DMS53 treated with DMSO at 0.1 percent for 48 hours (cell line): ENCODE results near the gene UBL7.
A peak's percentile ranks its signal among the peaks of the same experiment; 100 is the strongest.

Source experiments
- DNase-seq: peaks from one replicate; lab custom pipeline; 2025; ENCODE audit not compliant: unreplicated experiment; lab: John Stamatoyannopoulos, UW

The UBL7 gene

DNA sequence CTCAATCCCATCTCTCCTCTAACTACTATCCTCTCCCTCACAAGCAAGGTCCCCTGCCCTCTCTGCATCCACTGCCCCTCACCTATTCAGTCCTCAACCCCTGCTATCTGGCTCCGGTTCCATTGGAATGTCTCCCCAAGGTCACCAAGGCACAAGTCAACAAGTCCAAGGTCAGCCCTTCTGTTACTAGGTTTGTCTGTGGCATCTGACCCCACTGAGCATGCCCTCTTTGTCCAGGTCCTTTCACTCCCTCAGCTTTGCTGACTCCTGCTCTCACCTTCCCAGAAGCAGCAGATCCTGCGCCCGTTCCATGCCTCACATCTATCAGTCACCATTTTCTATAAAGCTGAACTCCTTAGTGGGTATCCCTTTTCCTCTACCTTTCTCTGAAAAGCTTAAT, 18.9 kb downstream of the UBL7 start:
- DNase-seq: no peak

- no peak for DNase-seq
These were observed 19.6 kb downstream of the UBL7 start for GRCh38 chr15:74441248-74441941.

GRCh38 chr15:74438721-74439316, 22.1 kb downstream of the UBL7 start:
- DNase-seq: peak; percentile 36

DNA sequence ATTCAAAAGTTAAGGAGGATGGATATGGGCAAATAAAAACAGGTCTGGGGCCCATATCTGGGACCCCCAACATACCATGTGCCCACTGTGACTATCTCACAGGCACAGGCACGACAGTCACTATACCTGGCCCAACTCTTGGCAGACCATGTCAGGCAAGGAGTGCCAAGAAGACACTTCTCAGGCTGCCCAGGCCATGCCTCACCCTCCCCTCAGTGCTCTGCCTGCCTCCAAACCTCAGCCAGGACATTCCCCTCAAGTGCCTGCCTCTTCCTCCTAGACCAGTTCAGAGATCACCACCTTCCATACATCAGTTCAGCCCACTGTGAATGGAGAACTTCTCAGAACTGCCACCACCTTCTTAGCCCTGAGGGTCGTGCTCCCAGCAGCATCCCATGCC, 22.8 kb downstream of the UBL7 start:
- no peak for DNase-seq

DNA sequence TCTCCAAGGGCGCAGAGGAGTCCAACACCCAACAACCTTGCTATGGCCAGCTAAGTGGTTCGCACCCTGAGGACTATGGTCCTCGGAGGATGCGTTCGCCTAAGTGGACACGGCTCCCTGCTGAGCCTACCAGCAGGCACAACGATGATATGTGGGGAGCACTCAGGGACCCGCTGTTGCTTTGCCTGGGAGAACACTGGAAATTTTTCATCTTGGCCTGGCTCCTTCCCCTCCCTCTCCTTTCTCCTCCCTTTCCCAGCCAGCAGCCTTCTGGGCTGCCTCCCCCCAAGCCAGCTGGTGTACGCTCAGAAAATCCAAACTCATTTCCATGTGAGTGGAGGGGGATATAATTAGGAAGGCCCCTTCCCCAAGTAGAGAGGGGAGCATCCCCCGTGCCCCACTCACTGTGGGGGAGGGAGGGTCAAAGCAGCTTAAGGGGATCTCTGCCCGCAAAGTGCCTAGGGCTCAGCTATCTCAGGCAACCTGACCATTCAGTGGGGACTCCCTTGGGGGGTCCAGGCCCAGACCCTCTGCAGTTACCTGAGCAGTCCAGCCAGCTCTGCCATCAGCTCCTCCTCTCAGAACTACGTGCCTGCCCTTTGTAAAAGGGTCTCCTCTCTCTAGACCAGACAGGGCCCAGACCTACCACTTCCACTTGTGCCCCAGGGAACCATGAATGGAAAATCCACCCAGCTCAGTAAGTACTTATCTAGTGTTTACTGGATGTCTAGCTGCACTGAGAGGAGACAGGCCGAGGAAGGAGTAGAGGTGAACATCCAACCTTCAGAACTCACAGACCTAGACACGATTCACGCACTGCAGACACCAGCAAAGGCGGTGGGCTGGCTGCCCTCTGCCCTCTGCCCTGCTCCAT, 26.5 kb downstream of the UBL7 start:
- no peak for DNase-seq

DNA sequence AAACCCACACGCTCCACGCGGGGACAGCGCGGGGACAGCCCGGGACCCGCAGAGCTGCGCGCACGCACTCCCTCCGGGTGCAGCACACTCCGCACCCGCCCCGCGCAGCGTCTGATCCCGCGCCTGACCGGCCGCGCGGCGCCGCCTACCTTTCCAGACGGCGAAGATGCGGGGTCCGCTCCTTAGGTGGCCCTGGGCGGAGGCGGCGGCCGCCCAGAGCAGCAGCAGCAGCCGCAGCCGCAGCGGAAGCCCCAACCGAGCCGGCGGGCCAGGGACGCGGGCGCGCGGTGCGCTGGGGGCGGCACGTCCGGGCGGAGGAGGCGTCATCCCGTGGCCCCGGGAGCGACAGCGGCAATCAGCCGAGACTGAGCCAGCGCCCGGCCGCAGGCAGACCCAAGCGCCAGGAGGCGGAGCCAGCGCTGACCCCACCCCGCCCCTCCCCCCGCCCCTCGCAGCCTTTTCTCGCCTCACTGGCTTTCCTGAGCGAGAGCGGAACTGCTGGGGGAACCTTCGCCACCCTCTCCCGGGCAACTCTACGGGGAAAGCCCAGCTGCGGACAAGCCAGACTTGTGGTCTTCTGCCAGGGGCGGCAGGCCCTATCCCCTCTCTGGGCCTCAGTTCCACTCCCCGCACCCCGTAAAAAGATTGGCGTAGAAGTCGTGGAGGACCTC, 27.2 kb downstream of the UBL7 start, which contains the start of gene SEMA7A:
SEMA7A (minus strand) TSS at position 367 of the 671 bp plus-strand sequence; CDS start at position 327, 40 bp downstream.
- peak; percentile 47 for DNase-seq

DNA sequence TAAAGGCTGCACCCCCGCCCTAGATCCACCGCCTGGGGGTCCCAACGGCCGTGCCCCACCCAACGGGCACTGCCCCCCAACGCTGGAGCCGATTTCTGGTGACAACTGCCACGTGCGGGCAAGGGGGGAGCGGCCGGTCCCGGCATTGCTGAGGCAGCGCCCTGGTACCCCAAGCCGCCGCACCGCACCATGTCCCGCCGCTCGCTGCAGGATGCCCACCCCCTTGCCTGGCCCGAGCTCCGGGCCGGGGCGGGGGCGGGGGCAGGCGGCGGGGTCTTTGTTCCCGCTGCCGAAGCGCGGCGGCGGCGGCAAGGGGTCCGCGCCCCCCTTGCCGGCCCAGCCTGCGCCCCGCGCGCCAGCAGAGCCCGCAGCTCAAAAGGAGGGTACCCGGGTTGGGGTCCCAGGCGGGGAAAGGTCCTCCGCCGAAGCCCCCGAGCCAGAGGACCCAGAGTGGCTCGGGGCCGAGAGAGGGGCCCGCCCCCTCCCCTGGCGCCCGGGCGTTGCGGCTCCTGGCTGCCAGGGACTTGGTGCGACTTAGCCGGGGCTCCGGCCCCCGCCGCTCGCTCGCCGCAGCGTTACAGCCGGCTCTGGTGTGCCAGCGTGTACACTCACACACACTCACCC, 27.9 kb downstream of the UBL7 start:
- no peak for DNase-seq

- DNase-seq: no peak
These were observed 28.5 kb downstream of the UBL7 start for GRCh38 chr15:74432271-74432967.

GRCh38 chr15:74431645-74432044, 29.3 kb downstream of the UBL7 start:
- DNase-seq: no peak

- DNase-seq: no peak
These were observed 29.8 kb downstream of the UBL7 start for GRCh38 chr15:74431116-74431515.

GRCh38 chr15:74430510-74430951, 30.4 kb downstream of the UBL7 start:
- no peak for DNase-seq

DNA sequence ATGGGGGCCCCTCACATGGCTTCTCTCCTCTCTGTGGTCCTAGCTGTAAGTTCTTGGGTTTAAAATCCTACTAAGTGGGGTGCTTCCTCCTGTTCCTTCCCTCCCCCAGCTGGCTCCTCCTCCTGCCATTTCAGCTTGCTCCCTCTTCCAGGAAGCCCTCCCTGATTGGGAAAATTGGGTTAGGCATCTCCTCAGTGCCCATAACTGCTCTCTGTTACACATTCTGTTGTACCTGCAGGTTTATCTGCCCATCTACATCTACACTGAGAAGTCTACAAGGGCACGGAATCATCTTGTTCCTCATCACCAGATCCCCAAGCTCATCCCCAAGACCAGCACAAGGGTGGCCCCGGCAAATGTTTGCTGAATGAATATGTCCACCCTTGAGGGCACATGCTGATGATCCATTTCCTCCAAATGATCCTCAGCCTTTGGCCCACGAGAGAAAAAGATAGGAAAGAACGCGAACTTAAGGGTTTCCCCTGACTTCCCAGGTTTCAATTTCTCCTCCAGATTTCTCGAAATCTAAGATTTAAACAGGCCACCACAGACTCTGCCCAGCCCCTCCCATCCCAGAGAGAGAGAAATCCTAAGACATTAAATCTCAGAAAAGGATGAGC, 31.1 kb downstream of the UBL7 start:
- no peak for DNase-seq

GRCh38 chr15:74428970-74429780, 31.8 kb downstream of the UBL7 start:
- DNase-seq: no peak

DNA sequence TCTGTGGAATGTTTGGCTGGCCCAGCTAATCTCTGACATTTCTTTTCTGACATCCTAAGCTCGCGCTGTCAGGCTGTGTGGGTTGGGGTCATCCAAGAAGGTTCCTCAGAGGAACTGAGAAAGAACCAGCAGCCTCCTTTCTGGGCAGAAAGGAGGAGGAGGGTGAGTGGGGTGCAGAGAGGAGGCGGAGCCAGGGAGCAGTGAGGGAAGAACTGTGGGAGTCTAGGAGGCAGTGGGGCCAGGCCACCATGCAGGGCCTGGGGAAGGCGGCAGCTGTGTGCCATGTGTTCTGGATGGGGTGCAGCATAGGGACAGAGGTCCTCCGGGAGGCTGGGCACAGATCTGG, 32.5 kb downstream of the UBL7 start:
- no peak for DNase-seq

DNA sequence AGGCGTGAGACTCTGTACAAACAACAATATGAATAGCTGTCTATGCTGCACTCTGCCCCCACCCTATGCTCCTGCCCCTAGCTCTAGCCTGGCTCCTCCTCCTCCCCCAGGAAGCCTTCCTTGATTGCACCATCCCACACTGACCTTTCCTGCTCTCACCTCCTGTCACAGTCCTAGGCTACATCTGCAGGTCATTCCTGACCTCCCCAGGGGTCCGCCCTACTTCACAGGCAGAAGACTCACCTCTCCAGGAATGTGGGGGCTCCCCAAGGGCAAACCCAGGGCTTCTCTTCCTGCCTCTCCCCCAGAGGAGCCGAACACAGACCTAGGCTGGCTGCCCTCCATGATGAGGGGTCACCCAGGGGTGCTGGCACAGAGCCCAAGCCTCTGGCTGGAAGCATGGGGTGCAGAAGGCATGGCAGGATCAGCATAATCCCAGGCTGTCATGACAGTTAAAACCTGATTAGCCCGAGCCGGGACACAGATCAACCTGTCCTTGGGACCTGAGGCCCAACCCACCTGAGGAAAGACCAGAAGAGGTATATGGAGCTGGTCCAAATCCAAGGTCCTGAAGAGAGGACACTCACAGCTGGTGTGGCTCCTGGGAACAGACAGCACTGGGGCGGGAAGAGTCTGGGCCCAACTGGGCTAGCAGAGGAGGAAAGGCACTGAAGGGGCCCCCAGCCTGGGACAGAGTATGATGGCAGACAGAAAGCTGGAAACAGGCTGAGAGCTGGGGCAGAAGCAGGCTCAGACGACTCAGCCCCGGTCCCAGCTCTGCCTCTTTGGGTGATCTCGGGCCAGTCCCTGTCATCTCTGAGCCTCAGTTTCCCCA, 33.1 kb downstream of the UBL7 start:
- DNase-seq: no peak

DNA sequence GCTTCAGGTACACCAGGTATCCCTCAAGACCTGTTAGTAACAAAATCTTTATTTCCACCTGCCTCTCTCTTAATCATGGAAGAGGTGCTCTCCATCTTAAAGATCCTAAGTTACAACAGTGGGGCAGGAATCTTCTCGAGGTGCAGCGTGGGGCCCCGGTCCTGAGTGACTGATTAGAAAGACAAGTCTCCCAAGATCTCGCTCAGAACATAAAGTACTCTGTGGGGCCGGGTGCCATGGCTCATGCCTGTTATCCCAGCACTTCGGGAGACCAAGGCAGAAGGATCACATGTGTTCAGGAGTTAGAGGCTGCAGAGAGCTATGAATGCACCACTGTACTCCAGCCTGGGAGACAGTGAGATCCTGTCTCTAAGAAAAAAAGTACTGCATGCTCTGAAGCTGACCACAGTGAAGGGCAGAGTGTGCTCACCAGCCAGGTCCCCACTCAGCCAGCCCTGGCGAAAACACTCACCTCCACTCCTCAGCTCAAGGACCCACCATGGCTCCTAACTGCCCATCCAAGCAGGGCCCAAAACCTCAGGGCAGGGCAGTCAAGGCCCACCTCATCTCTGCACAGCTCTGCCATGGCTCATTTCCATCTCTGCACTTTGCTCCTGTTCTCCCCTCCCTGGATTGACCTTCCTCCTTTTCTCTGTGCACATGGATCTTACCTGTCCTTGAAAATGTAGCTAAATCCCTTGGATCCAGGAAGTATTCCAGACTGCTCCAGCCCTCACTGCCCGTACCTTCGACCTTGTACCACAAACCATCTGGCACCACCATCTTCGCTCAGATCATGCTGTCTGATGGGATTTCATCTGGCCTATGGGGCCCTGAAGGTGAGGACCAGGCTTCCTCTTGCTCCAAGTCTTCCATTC, 34.3 kb downstream of the UBL7 start:
- no peak for DNase-seq

DNA sequence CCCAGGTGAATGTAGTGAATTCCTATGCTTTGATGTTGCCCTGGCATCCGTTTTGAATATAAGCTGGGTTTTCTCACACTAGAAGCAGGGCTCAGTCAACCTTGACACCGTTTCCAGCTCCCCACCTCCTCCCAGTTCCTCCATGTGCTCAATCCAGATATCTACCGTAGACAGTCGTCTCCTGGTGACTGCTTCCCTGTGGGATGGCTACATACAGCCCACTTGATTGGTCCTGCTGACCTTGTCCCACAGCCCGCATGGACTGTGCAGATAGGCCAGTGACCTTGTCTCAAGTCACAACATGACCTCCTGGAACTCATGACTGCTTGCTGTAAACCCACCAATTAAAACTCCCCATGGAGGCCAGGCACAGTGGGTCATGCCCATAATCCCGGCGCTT, 35.3 kb downstream of the UBL7 start:
- no peak for DNase-seq
